ENCODE data around the gene CYP2B6. TPM values are rescaled to one million over a fixed set of nuclear protein-coding genes. Genes with fewer than 3 reads are reported as not detected.
"Not testable (repeated sequence)": the region's sequence is repeated elsewhere in the genome, so short reads cannot be mapped to it uniquely, and the experiment has no call there.

CYP2B6 gene
- total RNA-seq, 1 donor from 2014 or later, result not detected

- not testable (repeated sequence) for DNase-seq
Observed at GRCh38 chr19:40980743-40981442, 10.2 kb upstream of the CYP2B6 start.

DNA sequence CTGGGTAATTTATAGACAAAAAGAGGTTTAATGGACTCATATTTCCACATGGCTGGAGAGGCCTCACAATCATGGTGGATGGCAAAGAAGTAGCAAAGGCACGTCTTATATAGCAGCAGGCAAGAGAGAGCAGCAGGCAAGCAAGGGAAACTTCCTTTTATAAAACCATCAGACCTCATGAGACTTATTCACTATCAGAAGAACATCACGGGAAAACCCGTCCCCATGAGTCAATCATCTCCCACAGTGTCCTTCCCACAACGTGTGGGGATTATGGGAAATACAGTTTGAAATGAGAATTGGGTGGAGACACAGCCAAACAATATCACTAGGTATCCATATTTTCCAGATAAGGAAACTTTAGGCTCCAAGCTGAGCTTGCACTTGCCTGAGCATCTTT is 9.5 kb upstream of the CYP2B6 start:
- DNase-seq, result no peak

- no peak for DNase-seq
Observed at GRCh38 chr19:40982594-40983101, 8.4 kb upstream of the CYP2B6 start.

- no peak for DNase-seq
Observed at GRCh38 chr19:40989453-40989852, 1.6 kb upstream of the CYP2B6 start.

DNA sequence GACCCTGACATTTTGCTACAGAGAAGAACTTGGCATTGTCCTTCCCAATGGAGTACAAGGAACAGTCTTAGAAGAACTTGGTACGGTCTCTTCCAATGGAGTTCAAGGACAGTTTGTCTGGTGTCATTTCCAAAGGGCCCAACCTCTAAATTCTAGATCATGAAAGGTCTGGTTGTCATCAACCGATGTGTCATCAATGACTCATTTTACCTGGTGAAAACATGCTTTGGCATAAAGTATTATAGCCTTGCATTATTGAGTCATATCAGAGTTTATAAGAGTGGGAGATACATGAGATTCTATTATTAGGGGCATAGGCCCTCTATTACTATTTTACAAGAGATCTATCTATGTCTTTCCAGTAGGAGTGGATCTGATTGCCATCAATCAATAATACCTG is 4.3 kb downstream of the CYP2B6 start:
- DNase-seq, result no peak

- DNase-seq, result not testable (repeated sequence)
Observed at GRCh38 chr19:40999018-40999417, 7.9 kb downstream of the CYP2B6 start.

GRCh38 chr19:41000310-41000737 is 9.2 kb downstream of the CYP2B6 start:
- no peak for DNase-seq

- DNase-seq, result no peak
Observed at GRCh38 chr19:41001243-41001971, 10.3 kb downstream of the CYP2B6 start.

GRCh38 chr19:41003656-41004055 is 12.6 kb downstream of the CYP2B6 start:
- not testable (repeated sequence) for DNase-seq

DNA sequence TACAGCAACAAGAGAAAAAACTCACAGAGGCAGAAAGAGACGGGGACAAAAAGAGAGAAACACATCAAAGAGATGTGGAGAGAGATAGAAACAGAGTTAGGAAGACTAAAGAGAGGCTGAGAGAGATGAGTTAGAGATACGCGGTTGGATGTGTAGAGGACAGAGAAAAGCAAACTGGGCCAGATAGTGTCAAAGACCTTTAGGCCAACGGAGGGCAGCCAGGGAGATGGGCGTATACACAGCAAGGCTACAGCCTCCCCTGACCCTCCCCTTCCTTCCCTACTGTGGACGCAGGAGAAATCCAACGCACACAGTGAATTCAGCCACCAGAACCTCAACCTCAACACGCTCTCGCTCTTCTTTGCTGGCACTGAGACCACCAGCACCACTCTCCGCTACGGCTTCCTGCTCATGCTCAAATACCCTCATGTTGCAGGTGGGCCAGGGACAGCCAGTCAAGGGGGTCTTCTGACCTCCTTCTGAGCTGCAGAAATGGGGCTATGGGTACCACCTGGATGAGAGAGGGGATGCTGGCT is 18.7 kb downstream of the CYP2B6 start:
- DNase-seq, result no peak

DNA sequence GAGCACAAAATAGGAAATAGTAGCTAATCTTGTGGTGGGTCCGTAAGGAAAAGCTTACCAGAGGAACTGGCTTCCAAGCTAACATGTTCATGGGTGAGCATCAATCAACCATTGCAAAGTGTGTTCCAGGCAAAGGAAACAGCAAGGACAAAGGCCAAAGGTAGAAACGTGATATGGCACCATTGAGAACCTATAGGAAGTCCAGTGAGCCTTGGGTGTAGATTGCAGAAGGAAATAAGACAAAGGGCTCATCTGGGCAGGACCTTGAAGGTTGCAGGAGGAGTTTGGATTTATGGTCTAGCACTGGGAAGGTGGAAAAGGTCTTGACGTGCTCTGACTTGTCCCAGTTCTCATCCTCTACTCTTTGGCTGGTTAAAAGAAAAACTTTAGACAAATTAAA is 22.3 kb downstream of the CYP2B6 start:
- DNase-seq, result no peak

DNA sequence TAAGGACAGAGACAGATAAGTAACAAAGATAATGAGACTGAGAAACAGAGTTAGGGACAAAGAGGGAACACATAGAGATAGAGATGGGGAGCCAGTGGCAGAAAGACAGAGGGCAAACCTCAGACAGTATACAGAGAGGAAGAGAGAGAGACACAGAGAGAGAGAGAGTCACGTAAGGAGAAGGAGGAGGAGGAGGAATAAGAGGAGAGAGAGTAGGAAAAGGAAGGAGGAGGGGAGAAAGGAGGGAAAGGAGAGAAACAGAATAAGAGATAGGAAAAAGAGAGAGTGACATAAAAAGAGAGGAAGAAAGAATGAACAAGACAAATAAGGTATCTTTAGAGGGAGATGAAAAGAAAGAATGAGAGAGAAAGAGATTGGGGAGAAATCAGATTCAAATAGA is 23.6 kb downstream of the CYP2B6 start:
- DNase-seq, result no peak

- DNase-seq, result no peak
Observed at GRCh38 chr19:41016488-41017071, 25.5 kb downstream of the CYP2B6 start.

DNA sequence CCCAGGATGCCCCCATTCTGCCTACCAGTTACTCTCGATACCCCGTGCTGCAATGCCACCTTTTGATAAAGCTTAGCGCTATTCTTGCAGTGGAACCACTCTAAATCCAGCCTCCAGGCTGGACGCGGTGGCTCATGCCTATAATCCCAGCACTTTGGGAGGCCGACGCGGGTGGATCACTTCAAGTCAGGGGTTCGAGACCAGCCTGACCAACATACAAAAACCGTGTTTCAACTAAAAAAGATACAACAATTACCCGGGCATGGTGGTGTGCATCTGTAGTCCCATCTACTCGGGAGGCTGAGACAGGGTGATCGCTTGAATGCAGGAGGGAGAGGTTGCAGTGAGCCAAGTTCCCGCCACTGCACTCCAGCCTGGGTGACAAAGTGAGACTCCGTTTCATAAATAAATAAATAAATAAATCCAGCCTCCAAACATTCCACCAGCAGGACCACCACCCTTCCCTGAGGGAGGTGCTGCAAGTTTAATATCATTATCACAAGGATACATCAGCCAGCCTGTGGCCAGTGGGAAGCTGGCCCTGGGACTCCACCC is 27.7 kb downstream of the CYP2B6 start:
- no peak for DNase-seq

- no peak for DNase-seq
Observed at GRCh38 chr19:41019346-41019745, 28.3 kb downstream of the CYP2B6 start.

DNA sequence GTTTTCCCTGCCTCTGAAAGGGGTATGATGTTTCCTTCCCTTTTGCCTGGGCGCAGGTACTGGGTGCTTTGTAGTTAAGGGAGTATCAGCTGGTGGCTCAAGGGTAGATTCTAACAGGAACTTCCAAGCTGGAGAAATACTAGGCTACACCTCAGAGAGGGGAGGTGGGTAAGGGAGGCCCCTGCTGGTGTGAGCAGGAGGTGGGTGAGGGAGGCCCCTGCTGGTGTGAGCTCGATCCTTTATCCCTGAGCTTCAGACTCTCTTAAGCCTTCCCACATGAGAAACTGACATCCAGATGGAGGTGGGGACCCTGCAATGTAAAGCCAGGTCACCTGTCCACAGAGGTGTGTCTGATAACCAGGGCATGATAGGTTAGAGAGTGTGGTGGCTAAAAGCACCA is 32.1 kb downstream of the CYP2B6 start:
- DNase-seq, result no peak

DNA sequence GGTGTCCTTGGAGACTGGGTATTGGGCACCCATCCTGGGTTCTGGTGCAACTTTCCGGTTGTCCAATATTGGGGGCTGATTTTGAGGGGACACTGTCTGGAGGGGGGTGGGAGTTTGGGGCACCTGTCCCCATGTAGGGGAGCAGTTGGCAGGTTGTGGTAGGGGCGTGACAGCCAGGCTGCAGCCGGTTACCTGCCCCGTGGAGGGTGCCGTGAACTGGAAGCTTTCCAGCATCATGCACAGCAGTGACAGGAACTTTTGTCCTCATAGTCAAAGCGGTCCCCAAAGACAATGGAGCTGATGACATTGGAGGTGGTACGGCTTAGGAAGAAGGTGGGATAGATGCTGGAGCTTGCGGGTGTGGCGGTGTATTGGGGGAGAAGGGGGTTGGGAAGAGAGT is 34.3 kb downstream of the CYP2B6 start:
- no peak for DNase-seq

GRCh38 chr19:41025871-41026270 is 34.8 kb downstream of the CYP2B6 start:
- DNase-seq, result no peak

GRCh38 chr19:41027273-41027967 is 36.3 kb downstream of the CYP2B6 start:
- DNase-seq, result no peak

DNA sequence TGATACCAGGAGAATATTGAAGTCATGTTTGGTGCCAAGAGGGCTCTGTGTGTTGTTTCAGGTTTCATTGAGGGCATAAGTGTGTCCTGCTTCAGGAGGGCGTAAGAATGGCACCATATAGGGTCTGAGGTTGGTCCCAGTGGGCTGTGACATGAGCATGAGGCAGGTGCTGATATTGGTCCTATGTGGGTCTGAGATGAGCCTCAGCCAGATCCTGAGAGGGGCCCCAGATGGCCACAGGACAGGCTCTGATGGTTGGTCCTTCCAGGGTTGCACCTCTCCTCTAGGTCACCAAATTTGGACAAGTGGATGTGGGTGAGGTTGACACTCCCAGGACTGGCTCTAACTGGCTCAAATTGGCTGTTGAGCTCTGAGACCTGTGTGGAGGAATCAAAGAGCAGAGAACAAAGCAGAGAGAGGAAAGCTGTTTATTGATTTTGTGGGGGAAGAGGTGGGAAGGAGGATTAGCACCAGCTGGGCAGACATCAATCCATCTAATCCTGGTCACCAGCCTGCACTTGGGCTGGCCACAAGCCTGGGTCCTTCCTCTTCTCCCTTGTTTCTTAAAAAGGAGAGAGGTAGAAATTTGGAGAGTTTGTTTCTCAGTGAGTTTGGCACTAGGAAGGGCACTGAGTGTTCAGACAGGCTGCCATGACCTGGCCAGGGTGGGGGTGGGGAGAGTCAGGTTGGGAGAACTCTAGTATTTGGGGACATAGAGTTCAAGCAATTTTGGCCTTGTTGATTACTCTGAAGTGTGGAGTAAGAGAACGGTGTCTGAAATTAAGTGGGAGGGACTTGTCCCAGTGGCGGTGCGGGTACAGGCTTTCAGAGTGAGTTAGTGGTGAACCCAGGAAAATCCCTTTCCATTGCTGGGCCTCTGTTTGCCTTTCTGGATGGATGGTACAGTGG is 38.7 kb downstream of the CYP2B6 start:
- DNase-seq, result no peak

GRCh38 chr19:41030651-41031050 is 39.6 kb downstream of the CYP2B6 start:
- DNase-seq, result no peak

All from dermis blood vessel endothelial cell (primary cell).